GM18907 (cell line): ENCODE results near the gene GRIK5.

Source experiments
- ATAC-seq: cut with Tn5 transposase; IDR thresholded peaks from one replicate; pipeline ENCODE4 v1.9.1; 2021; ENCODE audit warnings: mild to moderate bottlenecking, moderate library complexity; ENCODE audit not compliant: unreplicated experiment

Gene GRIK5

GRCh38 chr19:42096255-42096837, 26.3 kb upstream of the GRIK5 start:
- ATAC-seq, result no peak

GRCh38 chr19:42095814-42096230, 25.8 kb upstream of the GRIK5 start:
- ATAC-seq, result no peak

- ATAC-seq, result no peak
These were observed 25.3 kb upstream of the GRIK5 start for GRCh38 chr19:42095142-42095813.

- no peak for ATAC-seq
These were observed 23.9 kb upstream of the GRIK5 start for GRCh38 chr19:42093926-42094325.

GRCh38 chr19:42093505-42093904, 23.5 kb upstream of the GRIK5 start:
- no peak for ATAC-seq

- ATAC-seq, result no peak
These were observed 22.3 kb upstream of the GRIK5 start for GRCh38 chr19:42092350-42092749.

- ATAC-seq, result no peak
These were observed 21.7 kb upstream of the GRIK5 start for GRCh38 chr19:42091742-42092141.

GRCh38 chr19:42091300-42091699, 21.3 kb upstream of the GRIK5 start:
- no peak for ATAC-seq

GRCh38 chr19:42090672-42091071, 20.7 kb upstream of the GRIK5 start:
- ATAC-seq, result no peak

GRCh38 chr19:42089772-42090171, 19.8 kb upstream of the GRIK5 start:
- ATAC-seq, result no peak

- ATAC-seq, result no peak
These were observed 19.3 kb upstream of the GRIK5 start for GRCh38 chr19:42089191-42089750.

- no peak for ATAC-seq
These were observed 18.6 kb upstream of the GRIK5 start for GRCh38 chr19:42088471-42089190.

GRCh38 chr19:42086770-42087550, 17.0 kb upstream of the GRIK5 start:
- no peak for ATAC-seq

- ATAC-seq, result no peak
These were observed 16.3 kb upstream of the GRIK5 start for GRCh38 chr19:42086188-42086736.

GRCh38 chr19:42083537-42083936, 13.5 kb upstream of the GRIK5 start:
- ATAC-seq, result no peak

GRCh38 chr19:42081584-42082203, 11.7 kb upstream of the GRIK5 start:
- ATAC-seq, result no peak

- ATAC-seq, result no peak
These were observed 10.9 kb upstream of the GRIK5 start for GRCh38 chr19:42080764-42081375.

- no peak for ATAC-seq
These were observed 10.1 kb upstream of the GRIK5 start for GRCh38 chr19:42079886-42080763.

- no peak for ATAC-seq
These were observed 9.3 kb upstream of the GRIK5 start for GRCh38 chr19:42079276-42079669.
